ENCODE measurements around the gene D2HGDH. TPM values are rescaled to one million over a fixed set of nuclear protein-coding genes. Genes with fewer than 3 reads are reported as not detected.

D2HGDH gene
- total and polyA plus RNA-seq, 2 of the 13 experiments (the other 11 are each of a cell fraction or from before 2014, with no cell fraction given): 19.2 to 20.3 TPM

- 0 out of 2 replicates have a peak, but pooled peaks have one; percentile 62 for TF ChIP-seq ZFP37 (CRISPR knock-in tag; IDR thresholded peaks at IDR 0.05; ENCODE audit: borderline replicate concordance)
- TF ChIP-seq, protein P1, sequence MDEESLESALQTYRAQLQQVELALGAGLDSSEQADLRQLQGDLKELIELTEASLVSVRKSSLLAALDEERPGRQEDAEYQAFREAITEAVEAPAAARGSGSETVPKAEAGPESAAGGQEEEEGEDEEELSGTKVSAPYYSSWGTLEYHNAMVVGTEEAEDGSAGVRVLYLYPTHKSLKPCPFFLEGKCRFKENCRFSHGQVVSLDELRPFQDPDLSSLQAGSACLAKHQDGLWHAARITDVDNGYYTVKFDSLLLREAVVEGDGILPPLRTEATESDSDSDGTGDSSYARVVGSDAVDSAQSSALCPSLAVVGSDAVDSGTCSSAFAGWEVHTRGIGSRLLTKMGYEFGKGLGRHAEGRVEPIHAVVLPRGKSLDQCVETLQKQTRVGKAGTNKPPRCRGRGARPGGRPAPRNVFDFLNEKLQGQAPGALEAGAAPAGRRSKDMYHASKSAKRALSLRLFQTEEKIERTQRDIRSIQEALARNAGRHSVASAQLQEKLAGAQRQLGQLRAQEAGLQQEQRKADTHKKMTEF (CRISPR knock-in tag; IDR thresholded peaks at IDR 0.05): peak; percentile 74
- peak; percentile 19; the same call in 1 of the 2 replicates for TF ChIP-seq JUN (CRISPR knock-in tag; IDR thresholded peaks at IDR 0.05)
- peak; percentile 94 for TF ChIP-seq ZNF543 (CRISPR knock-in tag; IDR thresholded peaks at IDR 0.05)
- peak; percentile 88; the same call in 1 of the 2 replicates for TF ChIP-seq POLR2AphosphoS2 (IDR thresholded peaks at IDR 0.05; ENCODE audit: low read depth, low read length)
- no peak for TF ChIP-seq ZNF326 (CRISPR knock-in tag; IDR thresholded peaks at IDR 0.05; ENCODE audit: borderline replicate concordance)
- TF ChIP-seq HDAC1 (CRISPR knock-in tag; IDR thresholded peaks at IDR 0.05): peak; percentile 87
- peak; percentile 80 for TF ChIP-seq MAZ (IDR thresholded peaks at IDR 0.05; ENCODE audit: borderline replicate concordance, low read depth, low read length)
- peak; percentile 97 for TF ChIP-seq MAZ (CRISPR knock-in tag; IDR thresholded peaks at IDR 0.05; ENCODE audit: low read depth)
- peak; percentile 48 for TF ChIP-seq AGO1 (IDR thresholded peaks at IDR 0.05; ENCODE audit: low read depth, low read length, poor library complexity, severe bottlenecking)
- TF ChIP-seq ZFY (CRISPR knock-in tag; IDR thresholded peaks at IDR 0.05): peak; percentile 97
- TF ChIP-seq DNMT1 (CRISPR knock-in tag; IDR thresholded peaks at IDR 0.05): no peak; the same call in 1 of the 2 replicates
- no peak; the same call in 1 of the 2 replicates for TF ChIP-seq PAF1 (CRISPR knock-in tag; IDR thresholded peaks at IDR 0.05)
- peak; percentile 8; the same call in 1 of the 2 replicates for TF ChIP-seq RELA (CRISPR knock-in tag; IDR thresholded peaks at IDR 0.05)
- TF ChIP-seq ATF1 (CRISPR knock-in tag; IDR thresholded peaks at IDR 0.05): peak; percentile 83
- peak; percentile 76; the same call in 1 of the 2 replicates for TF ChIP-seq TEAD2 (CRISPR knock-in tag; IDR thresholded peaks at IDR 0.05)
- TF ChIP-seq NR2C2 (CRISPR knock-in tag; IDR thresholded peaks at IDR 0.05; ENCODE audit: borderline replicate concordance): peak; percentile 93
- TF ChIP-seq, protein P2, sequence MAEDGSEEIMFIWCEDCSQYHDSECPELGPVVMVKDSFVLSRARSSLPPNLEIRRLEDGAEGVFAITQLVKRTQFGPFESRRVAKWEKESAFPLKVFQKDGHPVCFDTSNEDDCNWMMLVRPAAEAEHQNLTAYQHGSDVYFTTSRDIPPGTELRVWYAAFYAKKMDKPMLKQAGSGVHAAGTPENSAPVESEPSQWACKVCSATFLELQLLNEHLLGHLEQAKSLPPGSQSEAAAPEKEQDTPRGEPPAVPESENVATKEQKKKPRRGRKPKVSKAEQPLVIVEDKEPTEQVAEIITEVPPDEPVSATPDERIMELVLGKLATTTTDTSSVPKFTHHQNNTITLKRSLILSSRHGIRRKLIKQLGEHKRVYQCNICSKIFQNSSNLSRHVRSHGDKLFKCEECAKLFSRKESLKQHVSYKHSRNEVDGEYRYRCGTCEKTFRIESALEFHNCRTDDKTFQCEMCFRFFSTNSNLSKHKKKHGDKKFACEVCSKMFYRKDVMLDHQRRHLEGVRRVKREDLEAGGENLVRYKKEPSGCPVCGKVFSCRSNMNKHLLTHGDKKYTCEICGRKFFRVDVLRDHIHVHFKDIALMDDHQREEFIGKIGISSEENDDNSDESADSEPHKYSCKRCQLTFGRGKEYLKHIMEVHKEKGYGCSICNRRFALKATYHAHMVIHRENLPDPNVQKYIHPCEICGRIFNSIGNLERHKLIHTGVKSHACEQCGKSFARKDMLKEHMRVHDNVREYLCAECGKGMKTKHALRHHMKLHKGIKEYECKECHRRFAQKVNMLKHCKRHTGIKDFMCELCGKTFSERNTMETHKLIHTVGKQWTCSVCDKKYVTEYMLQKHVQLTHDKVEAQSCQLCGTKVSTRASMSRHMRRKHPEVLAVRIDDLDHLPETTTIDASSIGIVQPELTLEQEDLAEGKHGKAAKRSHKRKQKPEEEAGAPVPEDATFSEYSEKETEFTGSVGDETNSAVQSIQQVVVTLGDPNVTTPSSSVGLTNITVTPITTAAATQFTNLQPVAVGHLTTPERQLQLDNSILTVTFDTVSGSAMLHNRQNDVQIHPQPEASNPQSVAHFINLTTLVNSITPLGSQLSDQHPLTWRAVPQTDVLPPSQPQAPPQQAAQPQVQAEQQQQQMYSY (CRISPR knock-in tag; IDR thresholded peaks at IDR 0.05): peak; percentile 71; the same call in 1 of the 2 replicates
- no peak for TF ChIP-seq HMG20A (CRISPR knock-in tag; IDR thresholded peaks at IDR 0.05; ENCODE audit: borderline replicate concordance)
- peak; percentile 31 for TF ChIP-seq ZSCAN9 (CRISPR knock-in tag; IDR thresholded peaks at IDR 0.05; ENCODE audit: borderline replicate concordance)
- no peak for TF ChIP-seq ZBTB21 (CRISPR knock-in tag; IDR thresholded peaks at IDR 0.05)
- TF ChIP-seq ZXDC (CRISPR knock-in tag; IDR thresholded peaks at IDR 0.05): peak; percentile 95
- no peak for TF ChIP-seq CCAR2 (optimal IDR thresholded peaks at IDR 0.05; ENCODE audit: low read depth, low read length)
These were observed 47.6 kb upstream of the D2HGDH start, which contains the start of gene DTYMK (continued) for GRCh38 chr2:241686650-241687425.

All from HepG2 (cell line).